Prostate gland (tissue), 2 donors: ENCODE data around the gene AKNA. TPM values are rescaled to one million over a fixed set of nuclear protein-coding genes. Genes with fewer than 3 reads are reported as not detected.

Source experiments
- DNase-seq: peaks from one replicate; pipeline ENCODE4 v3.0.0-alpha.2; 2019; ENCODE audit warnings: low spot score
- H3K27ac ChIP-seq, 2 donors: fragments of 200-600 bp; sonication (generic); 2 replicates each; pipeline ENCODE4 v1.5.1; 2017 to 2019
- H3K27me3 ChIP-seq: fragments of 200-600 bp; sonication (generic); replicated peaks from 2 replicates; pipeline ENCODE4 v1.5.1; 2019; ENCODE audit not compliant: insufficient read depth
- H3K36me3 ChIP-seq, 2 donors: fragments of 200-600 bp; sonication (generic); 1 replicate in 1 of 2; 2 replicates in 1 of 2; pipeline versions ENCODE4 v1.5.1 to v1.8.1; 2017 to 2019
- H3K4me1 ChIP-seq: fragments of 200-600 bp; sonication (generic); replicated peaks from 2 replicates; pipeline ENCODE4 v1.5.1; 2019
- H3K4me3 ChIP-seq, 2 donors: fragments of 200-600 bp; sonication (generic); 2 replicates each; pipeline ENCODE4 v1.5.1; 2017 to 2019
- H3K9me3 ChIP-seq: fragments of 200-600 bp; sonication (generic); 2 replicates; pipeline ENCODE4 v1.5.1; 2017
- CTCF ChIP-seq, 4 experiments: fragments of 200-600 bp in 2 of 4; fragments of 450-650 bp in 2 of 4; sonication (generic) in 2 of 4; IDR thresholded peaks; 1 replicate in 3 of 4; 2 replicates in 1 of 4; pipeline ENCODE4 v1.5.1; 2016 to 2019; ENCODE audit warnings: antibody characterized with exemption in 4 of 4, mild to moderate bottlenecking in 2 of 4, moderate library complexity in 2 of 4
- POLR2A ChIP-seq: fragments of 450-650 bp; IDR thresholded peaks from one replicate; pipeline ENCODE4 v1.6.1; 2016; ENCODE audit warnings: antibody characterized with exemption, mild to moderate bottlenecking
- POLR2AphosphoS5 ChIP-seq: sonication (generic); formaldehyde crosslinking; IDR thresholded peaks from one replicate; pipeline ENCODE4 v1.6.1; 2017; ENCODE audit warnings: antibody characterized with exemption
- WGBS: methylation state at CpG from one replicate; pipeline ENCODE4 v1.1.5; 2018; 5-methylcytosine and 5-hydroxymethylcytosine counted together
- intact Hi-C: fragments of 100-400 bp; cut with DNase I; formaldehyde crosslinking; loops from one replicate; pipeline ENCODE4 v1.14.2; 2022
- total RNA-seq, 2 donors: library from RNA; depleted of rRNA; stranded (reverse); fragments of >200 nt; gene quantifications; one replicate each; pipeline ENCODE4 v1.1.0, GENCODE V29; 2016

The AKNA gene
- total RNA-seq, 2 donors from 2014 or later = 20.5 to 30.1 TPM

GRCh38 chr9:114373960-114374730 is 13.6 kb downstream of the AKNA start:
- Histone ChIP-seq H3K9me3 (no peaks in the 10 kb centered on the region), H3K4me3 (no peak overlapping the region), H3K27ac (no peak overlapping the region), H3K4me1 (no peaks in the 10 kb centered on the region), H3K27me3 (no peaks in the 10 kb centered on the region), H3K36me3 (peaks cover 0 to 11% of the 10 kb centered on the region in 2 donors)
- no peak for DNase-seq
- WGBS = 88% methylated on average over 16 of the region's 16 CpGs
- intact Hi-C loops = no loop called here
- TF ChIP-seq POLR2AphosphoS5 (no peak), CTCF (IDR thresholded peaks at IDR 0.05) (no peak), POLR2A (no peak)

- no peak for TF ChIP-seq POLR2A
- TF ChIP-seq POLR2AphosphoS5 = no peak
- TF ChIP-seq CTCF (IDR thresholded peaks at IDR 0.05) = no peak
- Histone ChIP-seq H3K27me3 (no peaks in the 10 kb centered on the region), H3K9me3 (no peaks in the 10 kb centered on the region), H3K27ac (no peak overlapping the region), H3K4me3 (no peak overlapping the region), H3K4me1 (no peaks in the 10 kb centered on the region), H3K36me3 (peaks cover 0 to 11% of the 10 kb centered on the region in 2 donors)
- 60% methylated on average over 7 of the region's 9 CpGs for WGBS
- intact Hi-C loops = no loop called here
- DNase-seq = no peak
Measured at GRCh38 chr9:114372921-114373448, 14.8 kb downstream of the AKNA start.

- TF ChIP-seq POLR2A (no peak), POLR2AphosphoS5 (no peak), CTCF (IDR thresholded peaks at IDR 0.05) (no peak)
- peak overlapping the region in 1 of 2 donors; percentile 26 for H3K27ac ChIP-seq
- H3K36me3 ChIP-seq = peaks cover 0 to 9% of the 10 kb centered on the region in 2 donors
- no peak for DNase-seq
- intact Hi-C loops = no loop called here
- 42% methylated on average over 14 of the region's 14 CpGs for WGBS
- H3K9me3 ChIP-seq = no peaks in the 10 kb centered on the region
- H3K4me1 ChIP-seq = no peaks in the 10 kb centered on the region
- no peak overlapping the region for H3K4me3 ChIP-seq
- no peaks in the 10 kb centered on the region for H3K27me3 ChIP-seq
Measured at GRCh38 chr9:114371973-114372917, 15.5 kb downstream of the AKNA start.

- Histone ChIP-seq H3K4me3 (no peak overlapping the region), H3K4me1 (no peaks in the 10 kb centered on the region), H3K36me3 (peaks cover 0 to 1% of the 10 kb centered on the region in 2 donors), H3K27ac (no peak overlapping the region), H3K9me3 (no peaks in the 10 kb centered on the region), H3K27me3 (no peaks in the 10 kb centered on the region)
- no peak for DNase-seq
- TF ChIP-seq POLR2AphosphoS5 = no peak
- no peak for TF ChIP-seq POLR2A
- TF ChIP-seq CTCF (IDR thresholded peaks at IDR 0.05) = no peak
- 77% methylated on average over 7 of the region's 7 CpGs for WGBS
- intact Hi-C loops = no loop called here
Measured at GRCh38 chr9:114371343-114371944, 16.3 kb downstream of the AKNA start.
